Thyroid gland (tissue), 4 donors: ENCODE data around the gene ARHGEF4.

ENCODE experiments used
- CTCF ChIP-seq, 6 experiments: fragments of 200-600 bp in 3 of 6; fragments of 450-650 bp in 3 of 6; sonication (generic) in 3 of 6; IDR thresholded peaks; one replicate each; pipeline ENCODE4 v1.5.1; 2016 to 2019; ENCODE audit warnings: antibody characterized with exemption in 6 of 6, mild to moderate bottlenecking in 2 of 6, inconsistent platforms in 1 of 6, moderate library complexity in 1 of 6
- POLR2A ChIP-seq, 2 donors: fragments of 450-650 bp; IDR thresholded peaks; one replicate each; pipeline ENCODE4 v1.6.1; 2017; ENCODE audit warnings: antibody characterized with exemption in 2 of 2, mild to moderate bottlenecking in 2 of 2, moderate library complexity in 1 of 2

GRCh38 chr2:131008967-131009366 is 172.3 kb downstream of the ARHGEF4 start:
- no peak for TF ChIP-seq POLR2A (IDR thresholded peaks at IDR 0.05)
- no peak for TF ChIP-seq CTCF (IDR thresholded peaks at IDR 0.05)
